ENCODE results near the gene DDX55.
"Not testable (repeated sequence)": the region's sequence is repeated elsewhere in the genome, so short reads cannot be mapped to it uniquely, and the experiment has no call there.

The DDX55 gene

GRCh38 chr12:123601602-123602489, at the start of gene DDX55:
Gene DDX55 (plus strand): TSS chr12:123602099. CDS start chr12:123602149, 50 bp downstream.
- peak; percentile 62 for DNase-seq (ENCODE audit: low read depth)

- not testable (repeated sequence) for DNase-seq (ENCODE audit: low read depth)
Observed at GRCh38 chr12:123554136-123554535, 47.8 kb upstream of the DDX55 start.

GRCh38 chr12:123554843-123555242, 47.1 kb upstream of the DDX55 start:
- DNase-seq (ENCODE audit: low read depth) = not testable (repeated sequence)

- not testable (repeated sequence) for DNase-seq (ENCODE audit: low read depth)
Observed at GRCh38 chr12:123558487-123558886, 43.4 kb upstream of the DDX55 start.

- DNase-seq (ENCODE audit: low read depth) = no peak
Observed at GRCh38 chr12:123559468-123559867, 42.4 kb upstream of the DDX55 start.

- no peak for DNase-seq (ENCODE audit: low read depth)
Observed at GRCh38 chr12:123571343-123571813, 30.5 kb upstream of the DDX55 start.

GRCh38 chr12:123572391-123572790, 29.5 kb upstream of the DDX55 start:
- no peak for DNase-seq (ENCODE audit: low read depth)

GRCh38 chr12:123573870-123574269, 28.0 kb upstream of the DDX55 start:
- no peak for DNase-seq (ENCODE audit: low read depth)

GRCh38 chr12:123576611-123577010, 25.3 kb upstream of the DDX55 start:
- DNase-seq (ENCODE audit: low read depth) = no peak

- no peak for DNase-seq (ENCODE audit: low read depth)
Observed at GRCh38 chr12:123578243-123578642, 23.7 kb upstream of the DDX55 start.

- not testable (repeated sequence) for DNase-seq (ENCODE audit: low read depth)
Observed at GRCh38 chr12:123578829-123579228, 23.1 kb upstream of the DDX55 start.

- no peak for DNase-seq (ENCODE audit: low read depth)
Observed at GRCh38 chr12:123580772-123581171, 21.1 kb upstream of the DDX55 start.

GRCh38 chr12:123591702-123592481, 10.0 kb upstream of the DDX55 start:
- no peak for DNase-seq (ENCODE audit: low read depth)

GRCh38 chr12:123595729-123596128, 6.2 kb upstream of the DDX55 start:
- DNase-seq (ENCODE audit: low read depth) = no peak

GRCh38 chr12:123597100-123597499, 4.8 kb upstream of the DDX55 start:
- no peak for DNase-seq (ENCODE audit: low read depth)

GRCh38 chr12:123598522-123598921, 3.4 kb upstream of the DDX55 start:
- no peak for DNase-seq (ENCODE audit: low read depth)

GRCh38 chr12:123599310-123599709, 2.6 kb upstream of the DDX55 start:
- DNase-seq (ENCODE audit: low read depth) = no peak

GRCh38 chr12:123599721-123600120, 2.2 kb upstream of the DDX55 start:
- DNase-seq (ENCODE audit: low read depth) = no peak

- DNase-seq (ENCODE audit: low read depth) = no peak
Observed at GRCh38 chr12:123602651-123603195, 824 bp downstream of the DDX55 start.

GRCh38 chr12:123603495-123603894, 1.6 kb downstream of the DDX55 start:
- not testable (repeated sequence) for DNase-seq (ENCODE audit: low read depth)

GRCh38 chr12:123607756-123608155, 5.9 kb downstream of the DDX55 start:
- DNase-seq (ENCODE audit: low read depth) = no peak

GRCh38 chr12:123608182-123608581, 6.3 kb downstream of the DDX55 start:
- no peak for DNase-seq (ENCODE audit: low read depth)

- DNase-seq (ENCODE audit: low read depth) = no peak
Observed at GRCh38 chr12:123614110-123614509, 12.2 kb downstream of the DDX55 start.

Data from stimulated activated CD8-positive, alpha-beta memory T cell treated with anti-CD3 and anti-CD28 coated beads, Interleukin-7, amount 100 ng/mL, for 24 hours (primary cell).